ENCODE measurements around the gene LEFTY1. TPM values are rescaled to one million over a fixed set of nuclear protein-coding genes. Genes with fewer than 3 reads are reported as not detected.
"Not testable (repeated sequence)": the region's sequence is repeated elsewhere in the genome, so short reads cannot be mapped to it uniquely, and the experiment has no call there.

Gene LEFTY1
- total RNA-seq, 1 experiment from 2014 or later = not detected

GRCh38 chr1:225849925-225850324 is 39.0 kb downstream of the LEFTY1 start:
- no peak for DNase-seq (ENCODE audit: low read depth)

GRCh38 chr1:225848030-225848955 is 40.7 kb downstream of the LEFTY1 start:
- no peak for DNase-seq (ENCODE audit: low read depth)

- DNase-seq (ENCODE audit: low read depth) = no peak
Measured at GRCh38 chr1:225847610-225848009, 41.3 kb downstream of the LEFTY1 start.

- no peak for DNase-seq (ENCODE audit: low read depth)
Measured at GRCh38 chr1:225846331-225847310, 42.3 kb downstream of the LEFTY1 start.

GRCh38 chr1:225845571-225846259 is 43.2 kb downstream of the LEFTY1 start:
- DNase-seq (ENCODE audit: low read depth) = peak; percentile 61

GRCh38 chr1:225845097-225845496 is 43.8 kb downstream of the LEFTY1 start:
- no peak for DNase-seq (ENCODE audit: low read depth)

- DNase-seq (ENCODE audit: low read depth) = no peak
Measured at GRCh38 chr1:225844236-225845061, 44.5 kb downstream of the LEFTY1 start.

GRCh38 chr1:225843426-225843795 is 45.5 kb downstream of the LEFTY1 start:
- no peak for DNase-seq (ENCODE audit: low read depth)

GRCh38 chr1:225842788-225843425 is 46.0 kb downstream of the LEFTY1 start:
- no peak for DNase-seq (ENCODE audit: low read depth)

- DNase-seq (ENCODE audit: low read depth) = no peak
Measured at GRCh38 chr1:225842074-225842473, 46.9 kb downstream of the LEFTY1 start.

- no peak for DNase-seq (ENCODE audit: low read depth)
Measured at GRCh38 chr1:225840713-225841112, 48.2 kb downstream of the LEFTY1 start.

GRCh38 chr1:225840223-225840610 is 48.7 kb downstream of the LEFTY1 start:
- no peak for DNase-seq (ENCODE audit: low read depth)

GRCh38 chr1:225838793-225839192 is 50.2 kb downstream of the LEFTY1 start:
- DNase-seq (ENCODE audit: low read depth) = no peak

GRCh38 chr1:225836296-225836695 is 52.6 kb downstream of the LEFTY1 start:
- not testable (repeated sequence) for DNase-seq (ENCODE audit: low read depth)

Other genes with a start within 250 kb of the LEFTY1 start
- 47.5 and 53.3 TPM in 2 replicates for gene ENAH, start 236.0 kb downstream of the LEFTY1 start, total RNA-seq (2014; rRNA removed; shearing (Covaris generic))
- 513 and 555 TPM in 2 replicates for gene SRP9, start 111.3 kb downstream of the LEFTY1 start, total RNA-seq (2014; rRNA removed; shearing (Covaris generic))
- gene EPHX1, start 79.0 kb downstream of the LEFTY1 start, total RNA-seq (2014; rRNA removed; shearing (Covaris generic)) = 25.0 and 25.5 TPM in 2 replicates
- 7.6 and 8.2 TPM in 2 replicates for gene TMEM63A, start 6.8 kb downstream of the LEFTY1 start, total RNA-seq (2014; rRNA removed; shearing (Covaris generic))
- gene PYCR2, start 35.1 kb upstream of the LEFTY1 start, total RNA-seq (2014; rRNA removed; shearing (Covaris generic)) = 31.2 and 38.9 TPM in 2 replicates
- not detected in 2 replicates for gene LEFTY2, start 52.1 kb upstream of the LEFTY1 start, total RNA-seq (2014; rRNA removed; shearing (Covaris generic))
- gene SDE2, start 110.2 kb upstream of the LEFTY1 start, total RNA-seq (2014; rRNA removed; shearing (Covaris generic)) = 10.5 and 14.0 TPM in 2 replicates
- 376 and 427 TPM in 2 replicates for gene H3-3A, start 173.6 kb upstream of the LEFTY1 start, total RNA-seq (2014; rRNA removed; shearing (Covaris generic))

All from RPMI7951 (cell line).